HG03097 (cell line): Measurements from ENCODE around the gene WWC1.
"Not testable (repeated sequence)": the region's sequence is repeated elsewhere in the genome, so short reads cannot be mapped to it uniquely, and the experiment has no call there.

ENCODE experiments used
- ATAC-seq: cut with Tn5 transposase; IDR thresholded peaks from one replicate; pipeline ENCODE4 v1.9.1; 2021; ENCODE audit not compliant: unreplicated experiment, low FRiP score

The WWC1 gene

DNA sequence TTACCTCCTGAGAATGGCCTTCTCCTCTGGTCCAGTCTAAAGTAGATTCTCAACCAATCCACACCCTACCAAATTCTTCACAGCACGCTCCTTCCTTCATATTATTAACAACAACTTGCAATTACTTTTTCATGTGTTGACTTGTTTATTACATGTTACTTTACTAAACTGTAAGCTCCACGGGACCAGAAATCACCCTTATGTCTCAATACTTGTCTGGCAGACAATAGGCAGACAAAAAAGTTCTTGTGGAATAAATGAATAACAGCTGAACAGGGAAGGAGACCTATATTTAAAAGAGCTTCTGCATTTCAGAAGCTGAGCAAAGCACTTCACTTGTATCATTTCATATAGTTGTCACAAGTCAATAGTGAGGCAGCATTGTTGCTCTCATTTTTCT, 5.7 kb upstream of the WWC1 start:
- no peak for ATAC-seq

GRCh38 chr5:168286386-168286785, 5.1 kb upstream of the WWC1 start:
- ATAC-seq = no peak

GRCh38 chr5:168286863-168287262, 4.6 kb upstream of the WWC1 start:
- ATAC-seq = not testable (repeated sequence)

DNA sequence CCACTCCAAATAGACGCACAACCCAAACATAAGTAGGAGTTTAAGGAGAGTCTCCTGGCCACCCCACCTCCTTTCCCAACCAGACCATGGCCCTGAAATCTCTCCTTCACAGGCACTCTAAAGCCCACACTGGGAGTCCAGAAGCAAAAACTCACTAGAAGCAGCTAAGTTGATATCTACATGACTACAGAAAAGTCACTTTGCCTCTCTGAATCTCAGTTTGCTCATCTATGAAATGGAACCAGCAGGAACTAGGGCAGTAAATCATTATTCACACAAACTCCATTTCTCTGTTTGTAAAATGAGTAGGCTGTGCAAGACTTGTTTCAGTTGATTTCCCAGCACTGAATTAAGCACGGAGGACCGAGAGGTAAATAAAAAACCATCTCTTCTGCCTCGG, 4.1 kb upstream of the WWC1 start:
- no peak for ATAC-seq

- ATAC-seq = no peak
These were observed 2.8 kb upstream of the WWC1 start for GRCh38 chr5:168288349-168289245.

- ATAC-seq = no peak
These were observed 523 bp upstream of the WWC1 start for GRCh38 chr5:168290902-168291341.

DNA sequence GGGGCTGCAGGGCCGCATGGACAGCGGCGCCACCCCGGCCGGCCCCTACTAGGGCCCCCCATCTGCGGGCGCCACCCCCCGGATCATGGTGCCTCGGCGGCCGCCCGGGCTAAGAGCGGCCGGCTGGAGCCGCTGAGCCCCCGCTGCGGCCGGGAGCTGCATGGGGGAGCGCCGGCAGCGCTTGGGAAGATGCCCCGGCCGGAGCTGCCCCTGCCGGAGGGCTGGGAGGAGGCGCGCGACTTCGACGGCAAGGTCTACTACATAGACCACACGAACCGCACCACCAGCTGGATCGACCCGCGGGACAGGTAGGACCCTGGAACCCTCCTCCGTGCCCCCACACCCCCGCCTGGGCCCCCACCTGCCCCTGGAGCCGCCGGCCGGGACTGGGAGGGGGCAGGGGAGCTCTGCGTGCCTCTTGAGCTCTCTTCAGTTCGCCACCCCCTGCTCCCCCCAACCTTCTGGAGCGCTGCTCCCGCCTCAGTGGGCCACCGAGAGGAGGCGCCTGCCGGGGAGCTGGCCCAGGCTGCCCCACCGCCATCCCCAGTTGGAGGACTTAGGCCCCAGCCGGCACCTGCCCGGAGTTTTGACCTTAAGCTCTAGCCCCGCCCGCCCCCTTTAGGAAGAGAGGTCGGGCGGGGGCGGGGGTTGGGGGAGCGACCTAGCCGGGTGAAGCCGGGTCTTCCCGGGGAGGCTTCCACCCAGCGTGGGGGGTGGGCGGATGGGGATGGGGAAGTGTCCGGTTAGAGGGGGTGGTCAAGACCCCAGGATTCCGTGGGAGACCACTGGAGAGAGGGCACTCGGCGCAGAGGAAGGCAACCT, 730 bp downstream of the WWC1 start:
- no peak for ATAC-seq

DNA sequence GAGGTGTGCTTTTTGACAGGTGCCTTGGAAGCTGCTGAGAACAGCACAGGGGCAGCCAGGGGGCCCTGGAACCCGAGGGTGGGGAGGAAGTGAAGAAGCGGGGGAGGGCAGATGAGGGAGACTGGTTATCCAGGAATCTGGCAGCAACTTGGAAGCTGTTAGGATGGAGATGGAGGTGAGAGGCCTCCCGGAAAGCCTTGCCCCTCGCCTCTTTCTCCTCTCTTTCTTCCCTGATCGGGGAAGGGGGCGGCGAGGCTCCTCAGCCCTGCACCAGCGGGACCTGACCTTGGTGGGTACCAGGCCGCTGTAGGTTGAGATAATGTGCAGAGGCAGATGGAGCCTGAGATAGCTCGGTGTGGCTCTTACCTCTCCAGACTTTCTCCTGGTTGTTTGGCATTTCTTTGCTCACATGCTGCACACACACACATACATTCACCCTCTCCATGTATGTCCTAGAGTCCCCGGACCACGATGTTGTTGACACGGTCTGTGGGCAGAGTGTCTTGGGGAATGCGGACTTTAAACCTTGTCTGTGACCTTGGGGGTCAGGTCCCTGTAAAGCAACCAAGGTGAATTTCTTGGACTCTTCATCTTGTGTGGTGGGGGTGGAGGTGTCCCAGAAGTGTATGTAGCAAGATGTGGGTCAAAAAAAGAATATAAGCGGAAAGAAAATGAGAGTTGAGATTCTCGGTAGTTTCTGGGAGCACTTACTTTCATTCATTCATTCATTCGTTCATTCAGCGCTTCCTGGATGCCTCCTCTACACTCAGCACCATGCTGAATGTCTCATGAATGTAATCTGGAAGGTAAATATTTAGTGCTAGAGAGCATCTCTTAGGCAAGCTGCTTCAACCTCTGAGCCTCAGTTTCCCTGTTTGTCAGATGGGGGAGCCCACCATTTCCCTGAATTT, 1.6 kb downstream of the WWC1 start:
- no peak for ATAC-seq

DNA sequence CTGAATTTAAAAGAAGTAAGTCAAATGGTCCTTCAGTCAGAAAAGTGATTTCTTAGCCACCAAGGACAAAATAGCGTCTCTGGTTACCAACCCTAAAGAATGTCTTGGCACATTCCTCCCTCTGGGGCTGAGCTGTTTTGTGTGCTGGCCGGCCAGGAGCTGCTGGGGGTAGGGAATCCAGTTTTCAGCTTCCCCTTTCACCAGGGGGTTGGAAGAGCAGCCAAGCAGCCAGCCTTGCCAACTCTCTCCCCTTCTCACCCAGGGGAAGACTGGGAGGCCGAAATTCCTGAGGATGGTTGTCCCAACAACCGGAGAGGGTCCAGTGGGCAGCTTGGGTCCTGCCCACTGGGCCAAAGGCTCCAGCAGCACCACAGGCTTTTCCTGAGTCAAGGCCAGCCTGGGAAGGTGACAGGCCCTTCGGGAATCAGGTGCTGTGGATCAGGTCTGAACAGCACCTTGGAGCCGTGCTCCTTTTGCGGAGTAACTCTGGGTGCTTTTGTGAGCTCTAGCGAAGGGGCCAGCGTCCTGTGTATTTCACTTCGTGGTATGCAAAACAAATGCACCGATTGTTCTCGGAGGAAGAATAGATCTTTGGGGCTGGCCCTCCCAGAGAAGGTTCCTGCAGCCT, 4.2 kb downstream of the WWC1 start:
- no peak for ATAC-seq

DNA sequence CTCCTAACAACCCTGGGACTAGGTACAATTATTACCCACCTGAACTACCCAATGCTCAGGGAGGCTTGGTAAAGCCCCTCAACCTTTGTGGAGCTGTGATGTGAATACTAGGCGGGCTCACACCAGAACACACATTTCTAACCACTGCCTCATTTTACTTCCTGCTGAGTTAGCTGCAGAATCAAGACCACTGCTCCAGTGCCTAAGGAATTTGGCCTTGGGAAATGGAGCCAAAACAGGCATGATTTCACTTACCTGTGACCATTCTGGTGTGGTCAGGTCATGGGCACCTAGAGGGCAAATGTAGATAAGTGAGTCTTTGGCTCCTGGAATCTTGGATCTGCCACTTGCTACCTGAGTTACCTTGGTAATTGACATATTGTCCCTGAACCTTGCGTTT, 5.2 kb downstream of the WWC1 start:
- ATAC-seq = no peak

DNA sequence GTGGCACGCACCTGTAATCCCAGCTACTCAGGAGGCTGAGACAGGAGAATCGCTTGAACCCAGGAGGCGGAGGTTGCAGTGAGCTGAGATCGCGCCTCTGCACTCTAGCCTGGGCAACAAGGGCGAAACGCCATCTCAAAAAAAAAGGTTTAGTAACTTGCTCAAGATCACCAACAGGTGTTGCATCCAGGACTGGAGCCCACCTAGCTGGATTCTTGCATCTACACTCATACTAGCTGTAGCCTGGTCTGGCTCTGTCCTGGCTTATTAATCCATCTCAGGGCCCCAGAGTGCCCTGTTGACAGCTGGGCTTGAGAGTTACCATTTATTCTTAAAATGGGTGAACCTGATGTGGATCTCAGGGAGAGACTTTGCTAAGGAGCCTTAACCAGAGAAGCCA, 7.5 kb downstream of the WWC1 start:
- ATAC-seq = no peak

GRCh38 chr5:168299372-168299771, 7.9 kb downstream of the WWC1 start:
- no peak for ATAC-seq

GRCh38 chr5:168300326-168301182, 9.1 kb downstream of the WWC1 start:
- ATAC-seq = no peak

- ATAC-seq = no peak
These were observed 10.3 kb downstream of the WWC1 start for GRCh38 chr5:168301593-168302390.

GRCh38 chr5:168302785-168303184, 11.3 kb downstream of the WWC1 start:
- no peak for ATAC-seq

DNA sequence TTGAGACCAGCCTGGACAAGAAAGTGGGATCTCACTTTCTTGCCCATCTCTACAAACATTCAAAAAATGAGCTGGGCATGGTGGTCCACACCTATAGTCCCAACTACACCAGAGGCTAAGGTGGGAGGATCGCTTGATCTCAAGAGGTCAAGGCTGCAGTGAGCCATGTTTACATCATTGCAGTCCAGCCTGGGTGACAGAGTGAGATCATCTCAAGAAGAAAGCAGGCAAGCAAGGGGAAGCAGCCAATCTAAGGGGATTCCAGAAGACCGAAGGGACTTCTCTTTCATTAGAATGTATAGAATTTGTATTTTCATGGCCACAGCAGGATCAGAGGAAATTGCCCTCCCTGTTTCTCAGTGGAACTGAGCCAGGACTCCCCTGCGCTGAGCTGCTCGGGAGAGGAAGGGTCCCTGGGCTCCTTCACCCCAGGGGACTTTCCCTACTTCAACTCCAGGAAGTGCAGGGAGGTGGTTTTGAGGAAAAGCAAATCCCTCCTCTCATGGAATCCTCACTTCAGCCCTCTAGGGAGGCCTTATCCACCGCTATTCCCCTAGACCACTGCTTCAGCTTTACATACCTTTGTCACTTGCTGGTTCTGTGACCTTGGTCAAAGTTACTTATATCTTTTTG, 12.1 kb downstream of the WWC1 start:
- ATAC-seq = no peak

GRCh38 chr5:168304349-168304748, 12.9 kb downstream of the WWC1 start:
- ATAC-seq = no peak

- ATAC-seq = no peak
These were observed 13.8 kb downstream of the WWC1 start for GRCh38 chr5:168305281-168305680.
